Effector memory CD8-positive, alpha-beta T cell (primary cell): Measurements from ENCODE around the gene PTPRD.

Experiments used
- ATAC-seq: fragments of 150-1000 bp; cut with Tn5 transposase; replicated peaks from 2 replicates; pipeline ENCODE4 v1.10.0; 2021; ENCODE audit warnings: mild to moderate bottlenecking, moderate library complexity
- DNase-seq, 3 experiments: peaks; one replicate each; pipeline ENCODE4 v3.0.0; 2021
- H3K27ac Mint-ChIP-seq, 2 donors: one replicate each; pipeline ENCODE4 v1.8.0; 2022; ENCODE audit warnings: mild to moderate bottlenecking in 2 of 2, mixed read lengths in 2 of 2, moderate library complexity in 2 of 2
- H3K27me3 Mint-ChIP-seq, 2 donors: one replicate each; pipeline ENCODE4 v1.8.0; 2022; ENCODE audit warnings: mixed read lengths in 2 of 2
- H3K36me3 Mint-ChIP-seq: one replicate; pipeline ENCODE4 v1.8.0; 2022; ENCODE audit warnings: mild to moderate bottlenecking, moderate library complexity, mixed read lengths; ENCODE audit not compliant: insufficient read depth
- H3K4me1 Mint-ChIP-seq, 2 donors: one replicate each; pipeline ENCODE4 v1.8.0; 2022; ENCODE audit warnings: low read depth in 2 of 2, mixed read lengths in 2 of 2
- H3K4me3 Mint-ChIP-seq, 2 donors: one replicate each; pipeline ENCODE4 v1.8.0; 2022; ENCODE audit warnings: mild to moderate bottlenecking in 2 of 2, mixed read lengths in 2 of 2, moderate library complexity in 2 of 2
- H3K9me3 Mint-ChIP-seq, 2 donors: one replicate each; pipeline ENCODE4 v1.8.0; 2022; ENCODE audit warnings: mixed read lengths in 2 of 2

The PTPRD gene

GRCh38 chr9:9924376-9924775 lies 688.4 kb downstream of the PTPRD start:
- Mint-ChIP-seq H3K9me3 (peaks cover under 1 to 1% of the 10 kb centered on the region in 2 donors), H3K4me3 (peak overlapping the region in 1 of 2 donors; percentile 70), H3K36me3 (no peaks in the 10 kb centered on the region), H3K27me3 (no peaks in the 10 kb centered on the region), H3K4me1 (peaks cover 0 to 7% of the 10 kb centered on the region in 2 donors), H3K27ac (peak overlapping the region in 1 of 2 donors; percentile 91)
- DNase-seq (no peak), ATAC-seq (no peak)

GRCh38 chr9:9921805-9922204 lies 691.0 kb downstream of the PTPRD start:
- no peak for ATAC-seq
- DNase-seq, result no peak
- Mint-ChIP-seq H3K27me3 (no peaks in the 10 kb centered on the region), H3K36me3 (no peaks in the 10 kb centered on the region), H3K4me1 (peaks cover 0 to 7% of the 10 kb centered on the region in 2 donors), H3K4me3 (no peak overlapping the region), H3K27ac (no peak overlapping the region), H3K9me3 (peaks cover 1 to 5% of the 10 kb centered on the region in 2 donors)

GRCh38 chr9:9920425-9921060 lies 692.3 kb downstream of the PTPRD start:
- no peak overlapping the region for H3K27ac Mint-ChIP-seq
- DNase-seq (no peak), ATAC-seq (no peak)
- no peak overlapping the region for H3K4me3 Mint-ChIP-seq
- peaks cover 0 to 7% of the 10 kb centered on the region in 2 donors for H3K4me1 Mint-ChIP-seq
- H3K36me3 Mint-ChIP-seq, result no peaks in the 10 kb centered on the region
- H3K9me3 Mint-ChIP-seq, result peaks cover 1 to 6% of the 10 kb centered on the region in 2 donors
- no peaks in the 10 kb centered on the region for H3K27me3 Mint-ChIP-seq

- Mint-ChIP-seq H3K4me3 (no peak overlapping the region), H3K4me1 (peaks cover 0 to 7% of the 10 kb centered on the region in 2 donors), H3K9me3 (peaks cover 1 to 13% of the 10 kb centered on the region in 2 donors), H3K27me3 (no peaks in the 10 kb centered on the region), H3K36me3 (no peaks in the 10 kb centered on the region), H3K27ac (no peak overlapping the region)
- ATAC-seq (no peak), DNase-seq (no peak)
These were observed 693.5 kb downstream of the PTPRD start for GRCh38 chr9:9919174-9919775.

GRCh38 chr9:9917400-9917799 lies 695.4 kb downstream of the PTPRD start:
- Mint-ChIP-seq H3K4me1 (no peaks in the 10 kb centered on the region), H3K4me3 (no peak overlapping the region), H3K27ac (no peak overlapping the region), H3K9me3 (peaks cover 0 to 13% of the 10 kb centered on the region in 2 donors), H3K27me3 (no peaks in the 10 kb centered on the region), H3K36me3 (no peaks in the 10 kb centered on the region)
- ATAC-seq (no peak), DNase-seq (no peak)

- no peak for ATAC-seq
- Mint-ChIP-seq H3K4me1 (no peaks in the 10 kb centered on the region), H3K4me3 (no peak overlapping the region), H3K9me3 (peaks cover 0 to 11% of the 10 kb centered on the region in 2 donors), H3K27me3 (no peaks in the 10 kb centered on the region), H3K36me3 (no peaks in the 10 kb centered on the region), H3K27ac (no peak overlapping the region)
- no peak for DNase-seq
These were observed 698.6 kb downstream of the PTPRD start for GRCh38 chr9:9914174-9914573.

GRCh38 chr9:9913276-9913832 lies 699.4 kb downstream of the PTPRD start:
- no peaks in the 10 kb centered on the region for H3K27me3 Mint-ChIP-seq
- no peak for ATAC-seq
- no peaks in the 10 kb centered on the region for H3K36me3 Mint-ChIP-seq
- H3K9me3 Mint-ChIP-seq, result peaks cover 0 to 8% of the 10 kb centered on the region in 2 donors
- no peaks in the 10 kb centered on the region for H3K4me1 Mint-ChIP-seq
- DNase-seq, result no peak
- no peak overlapping the region for H3K4me3 Mint-ChIP-seq
- H3K27ac Mint-ChIP-seq, result no peak overlapping the region

- Mint-ChIP-seq H3K4me1 (no peaks in the 10 kb centered on the region), H3K36me3 (no peaks in the 10 kb centered on the region), H3K9me3 (peaks cover 0 to 16% of the 10 kb centered on the region in 2 donors), H3K27ac (no peak overlapping the region), H3K4me3 (no peak overlapping the region), H3K27me3 (no peaks in the 10 kb centered on the region)
- ATAC-seq (no peak), DNase-seq (no peak)
These were observed 700.3 kb downstream of the PTPRD start for GRCh38 chr9:9912459-9912858.

- Mint-ChIP-seq H3K27ac (no peak overlapping the region), H3K9me3 (peaks cover 0 to 13% of the 10 kb centered on the region in 2 donors), H3K27me3 (no peaks in the 10 kb centered on the region), H3K4me1 (no peaks in the 10 kb centered on the region), H3K4me3 (no peak overlapping the region), H3K36me3 (no peaks in the 10 kb centered on the region)
- ATAC-seq (no peak), DNase-seq (no peak)
These were observed 707.1 kb downstream of the PTPRD start for GRCh38 chr9:9905736-9906135.

GRCh38 chr9:9904041-9904440 lies 708.8 kb downstream of the PTPRD start:
- ATAC-seq, result no peak
- peaks cover 0 to 13% of the 10 kb centered on the region in 2 donors for H3K9me3 Mint-ChIP-seq
- H3K4me3 Mint-ChIP-seq, result no peak overlapping the region

GRCh38 chr9:9901624-9902023 lies 711.2 kb downstream of the PTPRD start:
- Mint-ChIP-seq H3K27ac (no peak overlapping the region), H3K4me3 (no peak overlapping the region), H3K27me3 (no peaks in the 10 kb centered on the region), H3K36me3 (no peaks in the 10 kb centered on the region), H3K4me1 (no peaks in the 10 kb centered on the region), H3K9me3 (no peaks in the 10 kb centered on the region)
- no peak for DNase-seq
- ATAC-seq, result no peak

More at GRCh38 chr9:9904041-9904440, 708.8 kb downstream of the PTPRD start:
- no peaks in the 10 kb centered on the region for H3K36me3 Mint-ChIP-seq
- no peak overlapping the region for H3K27ac Mint-ChIP-seq
- no peaks in the 10 kb centered on the region for H3K27me3 Mint-ChIP-seq
- no peaks in the 10 kb centered on the region for H3K4me1 Mint-ChIP-seq
- DNase-seq, result no peak

- no peaks in the 10 kb centered on the region for H3K36me3 Mint-ChIP-seq
- H3K27me3 Mint-ChIP-seq, result no peaks in the 10 kb centered on the region
- DNase-seq (no peak), ATAC-seq (no peak)
- no peak overlapping the region for H3K4me3 Mint-ChIP-seq
- no peaks in the 10 kb centered on the region for H3K9me3 Mint-ChIP-seq
- H3K4me1 Mint-ChIP-seq, result no peaks in the 10 kb centered on the region
- H3K27ac Mint-ChIP-seq, result no peak overlapping the region
These were observed 719.0 kb downstream of the PTPRD start for GRCh38 chr9:9893837-9894236.

- no peaks in the 10 kb centered on the region for H3K36me3 Mint-ChIP-seq
- no peak overlapping the region for H3K27ac Mint-ChIP-seq
- peaks cover 0 to 2% of the 10 kb centered on the region in 2 donors for H3K9me3 Mint-ChIP-seq
- no peaks in the 10 kb centered on the region for H3K4me1 Mint-ChIP-seq
- no peaks in the 10 kb centered on the region for H3K27me3 Mint-ChIP-seq
- no peak overlapping the region for H3K4me3 Mint-ChIP-seq
- DNase-seq (no peak), ATAC-seq (no peak)
These were observed 720.6 kb downstream of the PTPRD start for GRCh38 chr9:9892217-9892616.

- no peak overlapping the region for H3K4me3 Mint-ChIP-seq
- no peaks in the 10 kb centered on the region for H3K27me3 Mint-ChIP-seq
- DNase-seq (no peak), ATAC-seq (no peak)
- peaks cover 0 to 7% of the 10 kb centered on the region in 2 donors for H3K9me3 Mint-ChIP-seq
- no peaks in the 10 kb centered on the region for H3K36me3 Mint-ChIP-seq
- no peak overlapping the region for H3K27ac Mint-ChIP-seq
- H3K4me1 Mint-ChIP-seq, result no peaks in the 10 kb centered on the region
These were observed 731.1 kb downstream of the PTPRD start for GRCh38 chr9:9881692-9882091.
